GM23338 (cell line): Measurements from ENCODE around the gene PLA2G6. TPM values are rescaled to one million over a fixed set of nuclear protein-coding genes. Genes with fewer than 3 reads are reported as not detected.

Experiments used
- ATAC-seq: fragments of 200-7000 bp; cut with Tn5 transposase; 3 replicates; pipeline ENCODE4 v1.9.1; 2020
- DNase-seq: peaks from one replicate; pipeline ENCODE4 v3.0.0-alpha.2; 2015; ENCODE audit warnings: low spot score
- H2AFZ ChIP-seq: fragments of 200-600 bp; sonication (generic); 2 replicates; pipeline ENCODE4 v1.8.0; 2016; ENCODE audit warnings: antibody characterized with exemption, mild to moderate bottlenecking, moderate library complexity
- H3F3A ChIP-seq: fragments of 200-600 bp; sonication (generic); replicated peaks from 2 replicates; pipeline ENCODE4 v1.8.0; 2017; ENCODE audit warnings: antibody characterized with exemption, mixed run types, low read depth
- H3K27ac ChIP-seq: fragments of 200-600 bp; sonication (generic); 2 replicates; pipeline ENCODE4 v1.6.1; 2016; ENCODE audit warnings: low read depth
- H3K27me3 ChIP-seq: fragments of 200-600 bp; sonication (generic); 2 replicates; pipeline ENCODE4 v1.8.0; 2016; ENCODE audit warnings: mild to moderate bottlenecking, mixed run types, moderate library complexity; ENCODE audit not compliant: insufficient read depth
- H3K36me3 ChIP-seq: fragments of 200-600 bp; sonication (generic); 2 replicates; pipeline ENCODE4 v1.8.0; 2016; ENCODE audit warnings: mild to moderate bottlenecking; ENCODE audit not compliant: insufficient read depth
- H3K4me1 ChIP-seq: fragments of 200-600 bp; sonication (generic); 2 replicates; pipeline ENCODE4 v1.8.0; 2016; ENCODE audit warnings: mild to moderate bottlenecking, moderate library complexity; ENCODE audit not compliant: insufficient read depth
- H3K4me2 ChIP-seq: fragments of 200-600 bp; sonication (generic); 2 replicates; pipeline ENCODE4 v1.7.1; 2017; ENCODE audit warnings: mixed run types
- H3K4me3 ChIP-seq: fragments of 200-600 bp; sonication (generic); 2 replicates; pipeline ENCODE4 v1.6.1; 2016; ENCODE audit warnings: mixed run types
- H3K79me2 ChIP-seq: fragments of 200-600 bp; sonication (generic); replicated peaks from 2 replicates; pipeline ENCODE4 v1.8.0; 2017; ENCODE audit warnings: mild to moderate bottlenecking; ENCODE audit not compliant: insufficient read depth
- H3K9me2 ChIP-seq: fragments of 200-600 bp; sonication (generic); 2 replicates; pipeline ENCODE4 v1.8.0; 2017; ENCODE audit not compliant: insufficient read depth
- H4K20me1 ChIP-seq: fragments of 200-600 bp; sonication (generic); replicated peaks from 2 replicates; pipeline ENCODE4 v1.8.0; 2017; ENCODE audit warnings: mild to moderate bottlenecking; ENCODE audit not compliant: insufficient read depth
- H3K27ac Mint-ChIP-seq: 2 replicates; pipeline ENCODE4 v1.8.0; 2020; ENCODE audit warnings: inconsistent platforms, mild to moderate bottlenecking, moderate library complexity, mixed read lengths
- H3K27me3 Mint-ChIP-seq: 3 replicates; pipeline ENCODE4 v1.8.0; 2022; ENCODE audit warnings: low read depth, mild to moderate bottlenecking, moderate library complexity, mixed read lengths, inconsistent platforms; ENCODE audit not compliant: insufficient read depth, poor library complexity
- H3K36me3 Mint-ChIP-seq: 3 replicates; pipeline ENCODE4 v1.8.0; 2021; ENCODE audit warnings: low read depth, mild to moderate bottlenecking, inconsistent platforms, moderate library complexity, mixed read lengths
- H3K4me1 Mint-ChIP-seq: 3 replicates; pipeline ENCODE4 v1.8.0; 2020; ENCODE audit warnings: mild to moderate bottlenecking, inconsistent platforms, mixed read lengths
- H3K4me3 Mint-ChIP-seq: 3 replicates; pipeline ENCODE4 v1.8.0; 2021; ENCODE audit warnings: moderate library complexity, mild to moderate bottlenecking, inconsistent platforms, mixed read lengths
- H3K9me3 Mint-ChIP-seq: 3 replicates; pipeline ENCODE4 v1.8.0; 2020; ENCODE audit warnings: moderate library complexity, mild to moderate bottlenecking, inconsistent platforms, mixed read lengths
- CREB1 ChIP-seq: fragments of 250-450 bp; sonication (Bioruptor Pico); IDR thresholded peaks from 2 replicates; pipeline ENCODE4 v1.5.0; 2020; ENCODE audit warnings: low read depth, mild to moderate bottlenecking, moderate library complexity
- EZH2 ChIP-seq: fragments of 200-600 bp; sonication (generic); IDR thresholded peaks from one replicate; pipeline ENCODE4 v1.8.0; 2017; ENCODE audit warnings: antibody characterized with exemption, mild to moderate bottlenecking, low read depth; ENCODE audit not compliant: unreplicated experiment
- EZH2phosphoT487 ChIP-seq: fragments of 200-600 bp; sonication (generic); IDR thresholded peaks from one replicate; pipeline ENCODE4 v1.8.1; 2018; ENCODE audit warnings: antibody characterized with exemption; ENCODE audit not compliant: unreplicated experiment
- JUNB ChIP-seq: IDR thresholded peaks from one replicate; pipeline ENCODE4 v1.6.1; 2016; ENCODE audit warnings: antibody characterized with exemption; ENCODE audit not compliant: unreplicated experiment
- NANOG ChIP-seq: IDR thresholded peaks from 2 replicates; pipeline ENCODE4 v1.6.1; 2016; ENCODE audit warnings: antibody characterized with exemption, borderline replicate concordance
- POLR2AphosphoS5 ChIP-seq: IDR thresholded peaks from 2 replicates; pipeline ENCODE4 v1.6.1; 2016; ENCODE audit warnings: antibody characterized with exemption, low read depth
- STAT1 ChIP-seq: IDR thresholded peaks from one replicate; pipeline ENCODE4 v1.6.1; 2016; ENCODE audit warnings: antibody characterized with exemption; ENCODE audit not compliant: unreplicated experiment
- ZNF114 ChIP-seq: fragments of 250-450 bp; sonication (Bioruptor Pico); IDR thresholded peaks from 2 replicates; pipeline ENCODE4 v1.5.0; 2020; ENCODE audit warnings: mild to moderate bottlenecking, moderate library complexity
- ZNF331 ChIP-seq: fragments of 250-450 bp; sonication (Bioruptor Pico); IDR thresholded peaks from 2 replicates; pipeline ENCODE4 v1.5.0; 2020; ENCODE audit warnings: low read depth, mild to moderate bottlenecking, moderate library complexity
- polyA plus RNA-seq: library from polyadenylated mRNA; unstranded; fragments of >200 nt; fragmentation: Nextera tagmentation; extraction: Ambion mirVana; gene quantifications from 2 replicates; pipeline ENCODE4 v1.2.1, GENCODE V29; 2016
- total RNA-seq: library from RNA; depleted of rRNA; stranded (reverse); fragments of >200 nt; shearing (Covaris generic); gene quantifications from 2 replicates; pipeline ENCODE4 v1.2.3, GENCODE V29; 2014
- TF ChIP-seq, protein P1 (sequence below): IDR thresholded peaks from 2 replicates; pipeline ENCODE4 v1.6.1; 2016; ENCODE audit warnings: antibody characterized with exemption
- TF ChIP-seq, protein P2 (sequence below), 2 experiments: fragments of 200-600 bp in 1 of 2; sonication (generic) in 1 of 2; conservative IDR thresholded peaks; 2 replicates each; pipeline versions ENCODE4 v1.5.1 to v1.6.1; 2016 to 2017; ENCODE audit warnings: antibody characterized with exemption in 2 of 2, low read depth in 2 of 2, mild to moderate bottlenecking in 2 of 2, moderate library complexity in 1 of 2
- TF ChIP-seq, protein P3 (sequence below): IDR thresholded peaks from one replicate; pipeline ENCODE4 v1.6.1; 2018; ENCODE audit warnings: antibody characterized with exemption; ENCODE audit not compliant: unreplicated experiment
- TF ChIP-seq, protein P4 (sequence below): fragments of 250-450 bp; sonication (Bioruptor Pico); IDR thresholded peaks from 2 replicates; pipeline ENCODE4 v1.5.0; 2020; ENCODE audit warnings: mild to moderate bottlenecking, moderate library complexity

PLA2G6 gene
- total and polyA plus RNA-seq, 2 experiments from 2014 or later = 4.5 to 12.6 TPM

DNA sequence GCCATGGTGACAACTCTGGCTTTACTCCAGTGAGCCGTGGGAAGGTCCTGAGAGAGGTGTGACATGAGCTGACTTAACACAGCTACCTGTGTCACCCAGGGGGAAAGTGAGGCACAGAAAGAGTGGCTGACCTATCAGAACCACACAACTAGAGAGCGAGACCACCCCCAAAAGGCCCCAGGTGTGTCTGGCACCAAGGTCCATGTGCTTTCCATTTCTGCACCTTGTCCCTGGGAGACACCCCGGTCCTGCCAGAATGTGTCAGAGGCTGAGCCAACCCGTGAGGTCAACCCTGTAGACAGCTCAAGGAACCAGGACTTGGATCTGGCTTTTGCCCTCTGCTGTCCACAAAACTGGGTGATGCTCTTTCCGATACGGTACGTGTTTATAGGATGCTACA, 29.9 kb upstream of the PLA2G6 start:
- H3K27ac ChIP-seq = no peak overlapping the region
- H3K4me3 ChIP-seq = no peak overlapping the region
- H4K20me1 ChIP-seq = peaks cover 7% of the 10 kb centered on the region; the same call in 1 of the 2 replicates
- H3K27me3 ChIP-seq = peaks cover 22% of the 10 kb centered on the region
- peaks cover 16% of the 10 kb centered on the region for H3K4me1 Mint-ChIP-seq
- H3K79me2 ChIP-seq = no peaks in the 10 kb centered on the region
- H3K36me3 Mint-ChIP-seq = peaks cover 4% of the 10 kb centered on the region
- no peak overlapping the region for H3K27ac Mint-ChIP-seq
- H3K9me2 ChIP-seq = no peaks in the 10 kb centered on the region
- 0 out of 2 replicates have a peak, but pooled peaks cover 11% of the 10 kb centered on the region for H3F3A ChIP-seq
- peaks cover 2% of the 10 kb centered on the region; the same call in 1 of the 3 replicates for H3K9me3 Mint-ChIP-seq
- peaks cover 23% of the 10 kb centered on the region for H3K27me3 Mint-ChIP-seq
- H3K4me1 ChIP-seq = peaks cover 7% of the 10 kb centered on the region; the same call in 1 of the 2 replicates
- H3K4me3 Mint-ChIP-seq = no peak overlapping the region
- DNase-seq (no peak), ATAC-seq (no peak)
- TF ChIP-seq, protein P1, sequence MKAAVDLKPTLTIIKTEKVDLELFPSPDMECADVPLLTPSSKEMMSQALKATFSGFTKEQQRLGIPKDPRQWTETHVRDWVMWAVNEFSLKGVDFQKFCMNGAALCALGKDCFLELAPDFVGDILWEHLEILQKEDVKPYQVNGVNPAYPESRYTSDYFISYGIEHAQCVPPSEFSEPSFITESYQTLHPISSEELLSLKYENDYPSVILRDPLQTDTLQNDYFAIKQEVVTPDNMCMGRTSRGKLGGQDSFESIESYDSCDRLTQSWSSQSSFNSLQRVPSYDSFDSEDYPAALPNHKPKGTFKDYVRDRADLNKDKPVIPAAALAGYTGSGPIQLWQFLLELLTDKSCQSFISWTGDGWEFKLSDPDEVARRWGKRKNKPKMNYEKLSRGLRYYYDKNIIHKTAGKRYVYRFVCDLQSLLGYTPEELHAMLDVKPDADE = no peak
- TF ChIP-seq NANOG (no peak), ZNF331 (CRISPR knock-in tag) (no peak), ZNF114 (CRISPR knock-in tag) (no peak), EZH2 (no peak), CREB1 (CRISPR knock-in tag) (no peak), STAT1 (no peak), EZH2phosphoT487 (no peak), JUNB (no peak), POLR2AphosphoS5 (no peak)
- TF ChIP-seq, protein P2, sequence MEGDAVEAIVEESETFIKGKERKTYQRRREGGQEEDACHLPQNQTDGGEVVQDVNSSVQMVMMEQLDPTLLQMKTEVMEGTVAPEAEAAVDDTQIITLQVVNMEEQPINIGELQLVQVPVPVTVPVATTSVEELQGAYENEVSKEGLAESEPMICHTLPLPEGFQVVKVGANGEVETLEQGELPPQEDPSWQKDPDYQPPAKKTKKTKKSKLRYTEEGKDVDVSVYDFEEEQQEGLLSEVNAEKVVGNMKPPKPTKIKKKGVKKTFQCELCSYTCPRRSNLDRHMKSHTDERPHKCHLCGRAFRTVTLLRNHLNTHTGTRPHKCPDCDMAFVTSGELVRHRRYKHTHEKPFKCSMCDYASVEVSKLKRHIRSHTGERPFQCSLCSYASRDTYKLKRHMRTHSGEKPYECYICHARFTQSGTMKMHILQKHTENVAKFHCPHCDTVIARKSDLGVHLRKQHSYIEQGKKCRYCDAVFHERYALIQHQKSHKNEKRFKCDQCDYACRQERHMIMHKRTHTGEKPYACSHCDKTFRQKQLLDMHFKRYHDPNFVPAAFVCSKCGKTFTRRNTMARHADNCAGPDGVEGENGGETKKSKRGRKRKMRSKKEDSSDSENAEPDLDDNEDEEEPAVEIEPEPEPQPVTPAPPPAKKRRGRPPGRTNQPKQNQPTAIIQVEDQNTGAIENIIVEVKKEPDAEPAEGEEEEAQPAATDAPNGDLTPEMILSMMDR (conservative IDR thresholded peaks at IDR 0.05; ENCODE audit: low read depth in 2 of 2) = no peak
- TF ChIP-seq, protein P3, sequence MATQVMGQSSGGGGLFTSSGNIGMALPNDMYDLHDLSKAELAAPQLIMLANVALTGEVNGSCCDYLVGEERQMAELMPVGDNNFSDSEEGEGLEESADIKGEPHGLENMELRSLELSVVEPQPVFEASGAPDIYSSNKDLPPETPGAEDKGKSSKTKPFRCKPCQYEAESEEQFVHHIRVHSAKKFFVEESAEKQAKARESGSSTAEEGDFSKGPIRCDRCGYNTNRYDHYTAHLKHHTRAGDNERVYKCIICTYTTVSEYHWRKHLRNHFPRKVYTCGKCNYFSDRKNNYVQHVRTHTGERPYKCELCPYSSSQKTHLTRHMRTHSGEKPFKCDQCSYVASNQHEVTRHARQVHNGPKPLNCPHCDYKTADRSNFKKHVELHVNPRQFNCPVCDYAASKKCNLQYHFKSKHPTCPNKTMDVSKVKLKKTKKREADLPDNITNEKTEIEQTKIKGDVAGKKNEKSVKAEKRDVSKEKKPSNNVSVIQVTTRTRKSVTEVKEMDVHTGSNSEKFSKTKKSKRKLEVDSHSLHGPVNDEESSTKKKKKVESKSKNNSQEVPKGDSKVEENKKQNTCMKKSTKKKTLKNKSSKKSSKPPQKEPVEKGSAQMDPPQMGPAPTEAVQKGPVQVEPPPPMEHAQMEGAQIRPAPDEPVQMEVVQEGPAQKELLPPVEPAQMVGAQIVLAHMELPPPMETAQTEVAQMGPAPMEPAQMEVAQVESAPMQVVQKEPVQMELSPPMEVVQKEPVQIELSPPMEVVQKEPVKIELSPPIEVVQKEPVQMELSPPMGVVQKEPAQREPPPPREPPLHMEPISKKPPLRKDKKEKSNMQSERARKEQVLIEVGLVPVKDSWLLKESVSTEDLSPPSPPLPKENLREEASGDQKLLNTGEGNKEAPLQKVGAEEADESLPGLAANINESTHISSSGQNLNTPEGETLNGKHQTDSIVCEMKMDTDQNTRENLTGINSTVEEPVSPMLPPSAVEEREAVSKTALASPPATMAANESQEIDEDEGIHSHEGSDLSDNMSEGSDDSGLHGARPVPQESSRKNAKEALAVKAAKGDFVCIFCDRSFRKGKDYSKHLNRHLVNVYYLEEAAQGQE = no peak
- TF ChIP-seq, protein P4, sequence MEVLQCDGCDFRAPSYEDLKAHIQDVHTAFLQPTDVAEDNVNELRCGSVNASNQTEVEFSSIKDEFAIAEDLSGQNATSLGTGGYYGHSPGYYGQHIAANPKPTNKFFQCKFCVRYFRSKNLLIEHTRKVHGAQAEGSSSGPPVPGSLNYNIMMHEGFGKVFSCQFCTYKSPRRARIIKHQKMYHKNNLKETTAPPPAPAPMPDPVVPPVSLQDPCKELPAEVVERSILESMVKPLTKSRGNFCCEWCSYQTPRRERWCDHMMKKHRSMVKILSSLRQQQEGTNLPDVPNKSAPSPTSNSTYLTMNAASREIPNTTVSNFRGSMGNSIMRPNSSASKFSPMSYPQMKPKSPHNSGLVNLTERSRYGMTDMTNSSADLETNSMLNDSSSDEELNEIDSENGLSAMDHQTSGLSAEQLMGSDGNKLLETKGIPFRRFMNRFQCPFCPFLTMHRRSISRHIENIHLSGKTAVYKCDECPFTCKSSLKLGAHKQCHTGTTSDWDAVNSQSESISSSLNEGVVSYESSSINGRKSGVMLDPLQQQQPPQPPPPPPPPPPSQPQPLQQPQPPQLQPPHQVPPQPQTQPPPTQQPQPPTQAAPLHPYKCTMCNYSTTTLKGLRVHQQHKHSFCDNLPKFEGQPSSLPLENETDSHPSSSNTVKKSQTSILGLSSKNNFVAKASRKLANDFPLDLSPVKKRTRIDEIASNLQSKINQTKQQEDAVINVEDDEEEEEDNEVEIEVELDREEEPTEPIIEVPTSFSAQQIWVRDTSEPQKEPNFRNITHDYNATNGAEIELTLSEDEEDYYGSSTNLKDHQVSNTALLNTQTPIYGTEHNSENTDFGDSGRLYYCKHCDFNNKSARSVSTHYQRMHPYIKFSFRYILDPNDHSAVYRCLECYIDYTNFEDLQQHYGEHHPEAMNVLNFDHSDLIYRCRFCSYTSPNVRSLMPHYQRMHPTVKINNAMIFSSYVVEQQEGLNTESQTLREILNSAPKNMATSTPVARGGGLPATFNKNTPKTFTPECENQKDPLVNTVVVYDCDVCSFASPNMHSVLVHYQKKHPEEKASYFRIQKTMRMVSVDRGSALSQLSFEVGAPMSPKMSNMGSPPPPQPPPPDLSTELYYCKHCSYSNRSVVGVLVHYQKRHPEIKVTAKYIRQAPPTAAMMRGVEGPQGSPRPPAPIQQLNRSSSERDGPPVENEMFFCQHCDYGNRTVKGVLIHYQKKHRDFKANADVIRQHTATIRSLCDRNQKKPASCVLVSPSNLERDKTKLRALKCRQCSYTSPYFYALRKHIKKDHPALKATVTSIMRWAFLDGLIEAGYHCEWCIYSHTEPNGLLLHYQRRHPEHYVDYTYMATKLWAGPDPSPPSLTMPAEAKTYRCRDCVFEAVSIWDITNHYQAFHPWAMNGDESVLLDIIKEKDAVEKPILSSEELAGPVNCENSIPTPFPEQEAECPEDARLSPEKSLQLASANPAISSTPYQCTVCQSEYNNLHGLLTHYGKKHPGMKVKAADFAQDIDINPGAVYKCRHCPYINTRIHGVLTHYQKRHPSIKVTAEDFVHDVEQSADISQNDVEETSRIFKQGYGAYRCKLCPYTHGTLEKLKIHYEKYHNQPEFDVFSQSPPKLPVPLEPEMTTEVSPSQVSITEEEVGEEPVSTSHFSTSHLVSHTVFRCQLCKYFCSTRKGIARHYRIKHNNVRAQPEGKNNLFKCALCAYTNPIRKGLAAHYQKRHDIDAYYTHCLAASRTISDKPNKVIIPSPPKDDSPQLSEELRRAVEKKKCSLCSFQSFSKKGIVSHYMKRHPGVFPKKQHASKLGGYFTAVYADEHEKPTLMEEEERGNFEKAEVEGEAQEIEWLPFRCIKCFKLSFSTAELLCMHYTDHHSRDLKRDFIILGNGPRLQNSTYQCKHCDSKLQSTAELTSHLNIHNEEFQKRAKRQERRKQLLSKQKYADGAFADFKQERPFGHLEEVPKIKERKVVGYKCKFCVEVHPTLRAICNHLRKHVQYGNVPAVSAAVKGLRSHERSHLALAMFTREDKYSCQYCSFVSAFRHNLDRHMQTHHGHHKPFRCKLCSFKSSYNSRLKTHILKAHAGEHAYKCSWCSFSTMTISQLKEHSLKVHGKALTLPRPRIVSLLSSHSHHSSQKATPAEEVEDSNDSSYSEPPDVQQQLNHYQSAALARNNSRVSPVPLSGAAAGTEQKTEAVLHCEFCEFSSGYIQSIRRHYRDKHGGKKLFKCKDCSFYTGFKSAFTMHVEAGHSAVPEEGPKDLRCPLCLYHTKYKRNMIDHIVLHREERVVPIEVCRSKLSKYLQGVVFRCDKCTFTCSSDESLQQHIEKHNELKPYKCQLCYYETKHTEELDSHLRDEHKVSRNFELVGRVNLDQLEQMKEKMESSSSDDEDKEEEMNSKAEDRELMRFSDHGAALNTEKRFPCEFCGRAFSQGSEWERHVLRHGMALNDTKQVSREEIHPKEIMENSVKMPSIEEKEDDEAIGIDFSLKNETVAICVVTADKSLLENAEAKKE (CRISPR knock-in tag) = no peak
- no peak overlapping the region for H2AFZ ChIP-seq
- no peak overlapping the region for H3K4me2 ChIP-seq
- no peaks in the 10 kb centered on the region for H3K36me3 ChIP-seq
